GM21360 (cell line): ENCODE results near the gene RETN.
"Not testable (repeated sequence)": the region's sequence is repeated elsewhere in the genome, so short reads cannot be mapped to it uniquely, and the experiment has no call there.

Source experiments
- ATAC-seq: cut with Tn5 transposase; IDR thresholded peaks from one replicate; pipeline ENCODE4 v1.9.1; 2021; ENCODE audit warnings: mild to moderate bottlenecking, moderate library complexity; ENCODE audit not compliant: unreplicated experiment

Gene RETN

DNA sequence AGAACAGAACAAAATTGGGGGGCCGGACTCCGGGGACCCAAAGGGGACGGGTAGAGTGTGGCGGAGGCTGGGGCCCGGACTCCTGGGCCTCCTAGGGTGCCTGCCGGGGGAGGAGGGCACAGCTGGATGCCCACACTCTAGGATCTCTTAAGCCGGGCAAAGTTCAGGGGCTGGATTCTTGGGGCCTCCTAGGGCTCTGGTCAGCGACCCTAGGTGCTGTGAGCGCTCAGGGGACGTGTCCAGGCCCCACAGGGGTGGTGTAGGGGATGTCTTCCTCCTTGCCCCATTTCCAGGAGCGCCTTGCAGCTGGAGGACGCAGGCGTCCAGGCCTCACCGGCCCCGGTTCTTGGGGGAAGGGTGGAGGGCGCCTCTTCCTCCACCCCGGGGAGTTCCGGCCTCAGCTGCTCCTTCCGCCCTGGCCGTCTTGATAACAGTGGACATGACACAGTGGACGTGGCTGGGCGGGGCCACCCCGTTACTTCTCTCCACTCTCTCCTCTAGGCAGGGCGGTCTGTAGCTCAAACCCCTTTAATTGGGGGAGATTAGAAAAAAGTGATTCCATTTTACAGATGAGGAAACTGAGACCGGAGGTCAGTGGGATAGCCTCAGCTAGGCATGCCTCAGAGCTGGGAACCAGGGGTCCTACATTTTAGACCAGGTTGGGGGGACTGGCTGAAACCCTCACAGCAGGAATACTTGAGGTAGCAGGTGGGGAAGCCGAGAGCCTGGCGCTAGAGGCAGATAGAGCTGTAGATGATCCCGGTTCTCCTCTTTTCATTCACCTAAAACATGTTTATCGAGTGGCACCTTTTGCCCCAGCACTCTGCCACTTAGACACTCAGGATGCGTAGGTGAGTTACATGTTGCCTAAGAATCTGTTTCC is 31.2 kb upstream of the RETN start:
- peak; percentile 16 for ATAC-seq

DNA sequence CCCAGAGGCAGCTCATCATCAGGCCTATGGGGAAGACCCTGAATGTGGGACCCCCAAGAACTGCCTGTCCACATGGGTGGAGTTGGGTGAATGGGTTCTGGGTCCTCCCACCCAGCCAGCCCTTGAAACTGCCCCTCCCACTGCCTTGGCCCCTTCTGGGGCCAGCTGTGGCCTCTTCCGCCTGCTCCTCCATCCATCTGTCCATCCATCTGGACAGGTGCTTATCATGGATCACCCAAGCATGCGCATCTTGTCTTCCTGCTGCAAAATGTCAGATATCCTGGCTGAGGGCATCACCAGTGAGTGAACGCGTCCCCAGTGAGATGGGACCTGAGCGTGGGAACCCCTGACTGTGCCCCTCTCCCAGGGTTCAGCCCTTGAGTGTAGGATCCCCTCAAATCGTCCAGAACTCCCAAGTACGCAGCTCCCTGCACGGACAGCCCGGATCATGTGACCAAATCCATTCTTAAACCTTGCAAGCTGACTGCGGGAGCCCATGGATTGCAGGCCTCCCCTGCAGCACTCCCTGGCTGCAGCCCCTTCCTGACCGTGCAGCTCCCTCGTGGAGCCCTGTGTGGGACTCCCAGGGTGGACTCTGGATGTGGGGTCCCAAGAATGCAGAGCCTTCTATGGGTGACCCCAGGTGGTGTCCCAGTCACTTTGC is 29.9 kb upstream of the RETN start:
- ATAC-seq = no peak

DNA sequence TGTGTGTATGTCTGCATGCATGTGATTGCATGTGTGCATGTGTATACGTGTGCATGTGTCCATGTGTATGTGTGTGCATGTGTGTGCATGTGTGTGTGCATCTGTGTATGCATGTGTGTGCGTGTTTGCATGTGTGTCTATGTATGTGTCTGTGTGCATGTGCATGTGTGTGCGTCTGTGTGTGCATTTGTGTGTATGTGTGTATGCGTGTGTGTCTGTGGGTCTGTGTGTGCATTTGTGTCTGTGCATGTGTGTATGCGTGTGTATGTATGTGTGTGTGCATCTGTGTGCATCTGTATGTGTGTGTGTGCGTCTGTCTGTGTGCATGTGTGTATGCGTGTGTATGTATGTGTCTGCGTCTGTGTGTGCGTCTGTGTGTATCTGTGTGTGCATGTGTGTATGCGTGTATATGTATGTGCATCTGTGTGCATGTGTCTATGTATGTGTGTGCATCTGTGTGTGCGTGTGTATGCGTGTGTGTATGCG is 28.9 kb upstream of the RETN start:
- ATAC-seq = no peak

DNA sequence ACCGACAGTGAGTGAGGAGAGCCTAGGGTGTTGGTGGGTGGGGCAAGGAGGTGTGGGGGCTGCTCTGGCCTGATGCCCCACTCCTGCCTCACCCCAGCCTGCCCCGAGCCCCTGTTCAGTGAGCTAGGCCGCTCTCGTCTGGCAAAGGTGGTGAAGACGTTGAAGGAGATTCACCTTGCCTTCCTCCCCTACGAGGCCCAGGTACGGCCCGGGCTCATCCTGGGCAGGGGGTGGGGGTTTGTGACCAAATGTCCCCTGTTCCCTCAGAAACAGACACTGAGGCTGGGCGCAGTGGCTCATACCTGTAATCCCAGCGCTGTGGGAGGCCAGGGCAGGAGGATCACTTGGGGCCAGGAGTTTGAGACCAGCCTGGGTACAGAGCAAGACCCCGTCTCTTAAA is 28.0 kb upstream of the RETN start:
- ATAC-seq = no peak

DNA sequence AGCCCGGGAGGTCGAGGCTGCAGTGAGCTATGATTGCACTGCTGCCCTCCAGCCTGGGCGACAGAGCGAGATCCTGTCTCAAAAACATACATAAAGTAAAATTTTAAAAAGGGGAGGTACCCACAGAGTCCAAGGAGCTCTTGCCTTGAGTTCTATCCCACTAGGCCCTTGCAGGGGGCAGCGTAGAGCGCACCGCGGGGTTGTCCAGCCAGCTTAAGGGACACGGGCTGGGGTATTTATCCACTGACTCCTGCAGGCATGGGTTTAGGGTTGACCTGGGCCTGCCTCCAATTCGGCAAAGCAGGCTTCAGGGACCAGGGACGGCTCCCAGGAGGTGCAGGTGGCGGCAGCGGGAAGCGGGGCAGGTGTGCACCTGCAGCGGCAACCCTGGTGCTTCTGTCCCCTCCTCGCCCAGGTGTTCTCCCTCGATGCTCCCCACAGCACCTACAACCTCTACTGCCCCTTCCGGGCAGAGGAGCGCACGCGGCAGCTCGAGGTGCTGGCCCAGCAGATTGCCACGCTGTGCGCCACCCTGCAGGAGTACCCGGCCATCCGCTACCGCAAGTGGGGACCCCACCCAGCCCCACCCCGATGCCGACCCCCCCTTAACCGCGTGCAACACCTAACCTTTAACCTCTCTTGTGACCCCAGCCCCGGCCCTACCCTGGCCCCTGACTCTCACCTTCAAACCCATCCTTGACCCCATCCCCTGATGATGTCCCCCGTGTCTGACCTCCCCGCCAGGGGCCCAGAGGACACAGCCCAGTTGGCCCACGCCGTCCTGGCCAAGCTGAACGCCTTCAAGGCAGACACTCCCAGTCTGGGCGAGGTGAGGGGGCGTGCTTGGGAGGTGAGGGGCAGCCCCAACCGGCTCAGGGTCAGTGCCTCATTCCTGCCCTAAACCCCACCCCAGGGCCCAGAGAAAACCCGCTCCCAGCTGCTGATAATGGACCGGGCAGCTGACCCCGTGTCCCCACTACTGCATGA is 27.3 kb upstream of the RETN start:
- ATAC-seq = no peak

DNA sequence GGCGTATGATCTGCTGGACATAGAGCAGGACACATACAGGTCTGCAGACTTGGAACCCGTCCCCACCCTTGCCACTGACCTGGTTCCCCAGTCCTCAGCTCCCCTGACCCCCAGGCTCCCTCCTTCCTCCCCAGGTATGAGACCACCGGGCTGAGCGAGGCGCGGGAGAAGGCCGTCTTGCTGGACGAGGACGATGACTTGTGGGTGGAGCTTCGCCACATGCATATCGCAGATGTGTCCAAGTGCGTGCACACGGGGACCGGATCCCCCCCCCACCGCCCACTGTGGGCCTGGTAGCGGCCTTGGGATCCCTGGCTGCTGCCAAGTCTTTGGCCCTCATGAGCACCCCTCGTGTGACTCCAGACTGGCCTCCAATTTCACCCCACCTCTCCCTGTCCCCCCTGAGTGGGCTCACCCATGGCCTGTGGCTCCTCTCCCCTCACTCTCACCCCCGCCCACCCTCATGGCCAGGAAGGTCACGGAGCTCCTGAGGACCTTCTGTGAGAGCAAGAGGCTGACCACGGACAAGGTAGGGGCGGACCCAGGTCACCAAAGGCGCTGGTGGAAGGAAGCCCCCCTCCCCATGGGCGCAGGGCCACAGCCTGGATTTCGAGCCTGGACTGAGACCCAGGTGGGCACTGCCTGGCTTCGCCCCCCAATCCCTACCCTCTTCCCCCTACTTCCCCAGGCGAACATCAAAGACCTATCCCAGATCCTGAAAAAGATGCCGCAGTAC is 26.4 kb upstream of the RETN start:
- no peak for ATAC-seq

DNA sequence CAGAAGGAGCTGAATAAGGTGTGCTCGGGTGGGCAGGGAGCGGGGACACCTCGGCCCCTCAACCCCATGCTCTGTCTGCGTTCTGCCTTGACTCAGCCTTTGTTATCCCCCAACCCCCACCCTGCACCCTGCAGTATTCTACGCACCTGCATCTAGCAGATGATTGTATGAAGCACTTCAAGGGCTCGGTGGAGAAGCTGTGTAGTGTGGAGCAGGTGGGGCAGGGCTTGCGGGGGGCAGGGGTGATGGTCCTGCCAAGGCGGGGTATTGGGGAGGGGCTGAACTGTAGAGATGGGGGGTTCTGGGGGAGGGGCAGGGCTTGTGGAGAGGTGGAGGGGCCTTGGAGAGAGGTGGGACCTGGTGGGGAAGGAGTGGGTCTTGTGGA is 25.8 kb upstream of the RETN start:
- ATAC-seq = no peak

DNA sequence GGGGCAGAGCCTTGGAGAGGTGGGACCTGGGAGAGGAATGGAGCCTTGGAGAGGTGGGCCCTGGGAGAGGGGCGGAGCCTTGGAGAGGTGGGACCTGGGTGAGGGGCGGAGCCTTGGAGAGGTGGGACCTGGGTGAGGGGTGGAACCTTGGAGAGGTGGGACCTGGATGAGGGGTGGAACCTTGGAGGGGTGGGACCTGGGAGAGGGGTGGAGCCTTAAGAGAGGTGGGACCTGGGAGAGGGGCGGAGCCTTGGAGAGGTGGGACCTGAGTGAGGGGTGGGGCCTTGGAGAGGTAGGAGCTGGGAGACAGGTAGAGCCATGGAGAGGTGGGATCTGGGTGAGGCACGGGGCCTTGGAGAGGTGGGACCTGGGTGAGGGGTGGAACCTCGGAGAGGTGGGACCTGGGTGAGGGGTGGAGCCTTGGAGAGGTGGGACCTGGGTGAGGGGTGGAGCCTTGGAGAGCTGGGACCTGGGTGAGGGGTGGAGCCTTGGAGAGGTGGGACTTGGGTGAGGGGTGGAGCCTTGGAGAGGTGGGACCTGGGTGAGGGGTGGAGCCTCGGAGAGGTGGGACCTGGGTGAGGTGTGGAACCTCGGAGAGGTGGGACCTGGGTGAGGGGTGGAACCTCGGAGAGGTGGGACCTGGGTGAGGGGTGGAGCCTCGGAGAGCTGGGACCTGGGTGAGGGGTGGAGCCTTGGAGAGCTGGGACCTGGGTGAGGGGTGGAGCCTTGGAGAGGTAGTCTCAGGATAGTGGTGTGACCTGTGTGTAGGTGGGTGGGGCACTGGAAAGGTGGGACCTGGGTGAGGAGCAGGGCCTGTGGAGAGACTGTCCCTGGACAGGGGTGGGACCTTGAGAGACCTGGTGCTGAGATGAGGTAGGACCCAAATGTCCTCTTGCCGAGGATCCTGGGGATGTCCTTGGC is 25.0 kb upstream of the RETN start:
- ATAC-seq = not testable (repeated sequence)

DNA sequence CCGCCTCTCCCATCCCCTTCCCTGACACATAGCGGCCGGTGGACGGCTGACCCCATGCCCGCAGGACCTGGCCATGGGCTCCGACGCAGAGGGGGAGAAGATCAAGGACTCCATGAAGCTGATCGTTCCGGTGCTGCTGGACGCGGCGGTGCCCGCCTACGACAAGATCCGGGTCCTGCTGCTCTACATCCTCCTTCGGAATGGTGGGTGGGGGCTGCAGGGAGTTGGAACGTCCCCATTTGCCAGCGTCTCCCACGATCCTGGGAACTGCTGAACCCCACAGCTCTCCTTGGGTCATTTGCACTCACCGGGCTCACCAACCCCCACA is 24.3 kb upstream of the RETN start:
- no peak for ATAC-seq

DNA sequence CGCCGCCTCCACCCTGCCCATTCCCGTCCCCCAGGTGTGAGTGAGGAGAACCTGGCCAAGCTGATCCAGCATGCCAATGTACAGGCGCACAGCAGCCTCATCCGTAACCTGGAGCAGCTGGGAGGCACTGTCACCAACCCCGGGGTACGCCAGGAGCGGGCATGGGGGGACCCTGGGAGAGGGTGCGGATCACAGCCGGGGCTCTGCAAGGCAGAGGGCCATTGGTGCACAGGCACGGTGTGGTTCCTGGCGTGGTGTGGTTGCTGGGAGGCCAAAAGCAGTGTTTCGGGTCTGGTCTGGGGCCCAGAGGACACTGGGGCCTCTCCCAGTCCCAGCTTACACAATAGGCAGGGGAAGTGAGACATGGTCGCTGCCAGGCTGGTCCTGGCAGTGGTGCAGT is 23.7 kb upstream of the RETN start:
- no peak for ATAC-seq

DNA sequence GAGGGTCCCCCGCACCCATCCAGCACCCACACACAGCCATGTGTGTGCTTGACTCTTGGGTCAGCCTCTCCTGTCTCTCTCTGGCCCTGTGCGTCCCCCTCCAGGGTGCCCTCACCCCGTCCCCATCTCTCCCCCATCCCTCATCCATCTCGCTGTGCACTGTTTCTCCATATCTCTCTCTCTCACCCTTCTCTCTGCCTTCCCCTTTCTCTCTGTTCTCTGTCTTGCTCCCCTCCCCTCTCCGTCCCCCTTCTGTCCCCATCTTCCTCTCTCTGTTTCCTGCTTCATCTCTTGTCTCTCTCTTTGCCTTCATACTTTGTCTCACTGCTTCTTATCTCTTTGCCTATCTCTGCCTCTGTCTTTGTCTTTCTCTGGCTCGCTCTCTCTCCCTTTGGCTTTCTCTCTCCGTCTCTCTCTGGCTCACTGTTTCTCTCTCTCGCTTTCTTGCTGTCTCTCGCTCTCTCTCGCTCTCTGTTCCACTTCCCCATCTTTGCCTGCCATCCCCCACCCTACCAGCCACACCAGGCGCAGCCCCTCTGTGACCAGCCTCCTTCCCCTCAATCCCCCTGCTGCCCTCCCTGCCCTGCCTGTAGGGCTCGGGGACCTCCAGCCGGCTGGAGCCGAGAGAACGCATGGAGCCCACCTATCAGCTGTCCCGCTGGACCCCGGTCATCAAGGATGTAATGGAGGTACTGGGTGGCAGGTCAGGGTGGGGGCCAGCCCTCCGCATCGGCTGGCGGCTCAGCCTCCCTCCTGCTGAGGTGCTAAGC is 23.0 kb upstream of the RETN start:
- ATAC-seq = no peak

DNA sequence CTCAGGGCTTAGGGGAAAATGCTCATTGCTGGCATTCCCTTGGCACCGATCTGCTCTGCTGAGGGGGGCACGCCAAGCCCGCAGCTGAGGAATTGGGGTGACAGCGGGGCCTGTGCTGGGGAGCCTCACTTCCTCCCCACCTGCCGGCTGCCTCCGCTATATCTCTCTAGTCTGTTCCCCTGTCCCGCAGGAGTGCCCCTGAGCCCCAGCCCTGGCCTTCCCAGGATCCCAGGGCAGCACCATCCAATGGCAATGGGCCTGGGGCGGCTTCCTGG is 22.5 kb upstream of the RETN start:
- ATAC-seq = no peak

DNA sequence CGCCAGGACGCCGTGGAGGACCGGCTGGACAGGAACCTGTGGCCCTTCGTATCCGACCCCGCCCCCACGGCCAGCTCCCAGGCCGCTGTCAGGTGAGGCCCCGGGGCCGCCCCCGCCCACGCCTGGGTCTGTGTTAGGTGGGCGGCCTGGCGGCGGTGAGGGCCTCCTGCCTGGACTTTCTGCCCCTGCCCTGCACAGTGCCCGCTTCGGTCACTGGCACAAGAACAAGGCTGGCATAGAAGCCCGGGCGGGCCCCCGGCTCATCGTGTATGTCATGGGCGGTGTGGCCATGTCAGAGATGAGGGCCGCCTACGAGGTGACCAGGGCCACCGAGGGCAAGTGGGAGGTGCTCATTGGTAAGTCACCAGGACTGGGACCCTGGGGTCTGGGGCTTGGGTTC is 21.7 kb upstream of the RETN start:
- no peak for ATAC-seq

DNA sequence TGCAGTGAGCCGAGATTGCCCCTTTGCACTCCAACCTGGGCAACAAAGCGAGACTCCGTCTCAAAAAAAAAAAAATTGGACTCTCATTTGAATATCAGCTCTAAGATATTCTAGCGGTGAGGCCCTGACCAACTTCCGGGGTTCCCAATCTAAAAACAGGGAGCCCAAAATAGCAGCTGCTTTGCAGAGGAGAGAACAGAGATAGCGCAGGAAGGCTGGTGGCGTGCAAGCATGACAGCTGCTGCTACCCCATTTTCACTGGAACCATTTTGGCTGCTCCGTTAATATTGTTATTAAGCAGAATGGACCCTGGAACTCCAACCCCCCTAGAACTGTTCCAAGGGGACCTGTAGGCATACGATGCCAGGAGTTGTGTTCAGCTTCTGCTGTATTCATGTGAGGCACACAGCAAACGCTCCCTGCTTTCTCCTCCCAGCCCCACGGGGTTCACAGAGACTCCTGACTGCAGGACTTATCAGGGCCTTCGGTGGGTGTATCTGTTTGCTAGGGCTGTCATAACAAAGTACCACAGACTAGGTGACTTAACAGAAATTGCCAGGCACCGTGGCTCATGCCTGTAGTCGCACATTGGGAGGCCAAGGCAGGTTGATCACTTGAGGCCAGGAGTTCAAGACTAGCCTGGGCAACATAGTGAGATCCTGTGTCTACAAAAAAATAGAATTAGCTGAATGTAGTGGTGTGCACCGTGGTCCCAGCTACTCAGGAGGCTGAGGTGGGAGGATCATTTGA is 20.4 kb upstream of the RETN start:
- ATAC-seq = no peak

DNA sequence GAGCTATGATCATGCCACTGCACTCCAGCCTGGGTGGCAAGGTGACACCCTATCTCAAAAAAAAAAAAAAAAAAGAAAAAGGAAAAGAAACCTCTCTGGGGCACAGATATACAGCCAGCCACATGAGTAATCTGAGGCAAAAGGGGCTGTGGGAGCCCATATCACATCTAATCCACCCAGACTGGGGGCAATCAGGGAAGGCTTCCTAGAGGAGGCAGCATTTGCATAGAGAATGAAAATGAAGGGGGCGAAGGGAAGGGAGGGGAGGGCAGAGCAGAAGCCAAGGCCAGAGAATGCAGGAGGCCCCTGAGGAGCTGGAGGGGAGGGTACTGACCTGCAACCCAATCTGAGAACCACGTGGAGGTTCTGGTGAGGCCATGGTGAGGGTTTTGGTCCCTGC is 18.7 kb upstream of the RETN start:
- ATAC-seq = no peak

DNA sequence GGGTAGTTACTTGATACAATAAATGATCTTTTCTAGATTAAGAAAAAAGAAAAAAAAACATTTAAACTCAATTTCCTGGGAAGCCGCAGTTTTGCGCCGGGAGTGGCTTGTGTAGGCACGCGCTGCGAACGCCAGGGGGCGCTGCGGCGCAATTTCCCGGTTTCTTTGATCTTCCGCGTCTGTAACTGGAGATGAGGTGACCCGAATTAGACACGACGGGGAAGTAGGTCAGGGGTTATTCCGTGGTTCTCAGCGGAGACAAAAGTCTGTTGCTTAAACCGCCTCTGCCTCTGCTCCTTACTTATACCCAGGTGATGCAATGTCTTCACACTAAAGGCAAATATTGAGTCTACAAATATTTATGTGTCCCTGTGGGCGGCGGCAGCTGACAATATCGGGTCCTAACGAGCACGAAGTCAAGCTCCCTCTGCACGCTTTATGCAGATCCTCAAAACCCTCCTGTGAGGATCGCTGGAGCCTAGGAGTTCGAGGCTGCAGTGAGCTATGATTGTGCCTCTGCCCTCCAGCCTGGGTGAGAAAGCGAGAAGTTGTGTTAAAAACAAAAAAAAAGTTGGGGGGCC is 16.7 kb upstream of the RETN start:
- no peak for ATAC-seq

DNA sequence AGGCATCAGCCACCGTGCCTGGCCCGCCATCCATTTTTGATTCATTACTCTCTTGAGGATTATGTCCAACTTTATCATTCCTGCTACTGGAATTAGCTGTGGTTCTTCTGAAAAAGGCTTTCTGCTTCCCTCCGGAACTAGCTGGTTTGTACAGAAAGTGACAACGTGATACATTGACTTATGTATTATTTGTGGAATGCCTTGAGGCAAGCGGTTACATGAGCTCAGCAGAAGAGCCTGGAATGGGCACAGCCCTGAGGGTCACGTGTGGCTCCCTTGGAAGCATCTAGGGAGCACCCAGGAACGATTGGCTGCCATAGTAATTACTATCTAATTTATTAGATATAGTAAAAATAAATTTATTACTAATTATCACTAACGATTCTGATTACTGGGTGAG is 14.4 kb upstream of the RETN start:
- ATAC-seq = no peak

DNA sequence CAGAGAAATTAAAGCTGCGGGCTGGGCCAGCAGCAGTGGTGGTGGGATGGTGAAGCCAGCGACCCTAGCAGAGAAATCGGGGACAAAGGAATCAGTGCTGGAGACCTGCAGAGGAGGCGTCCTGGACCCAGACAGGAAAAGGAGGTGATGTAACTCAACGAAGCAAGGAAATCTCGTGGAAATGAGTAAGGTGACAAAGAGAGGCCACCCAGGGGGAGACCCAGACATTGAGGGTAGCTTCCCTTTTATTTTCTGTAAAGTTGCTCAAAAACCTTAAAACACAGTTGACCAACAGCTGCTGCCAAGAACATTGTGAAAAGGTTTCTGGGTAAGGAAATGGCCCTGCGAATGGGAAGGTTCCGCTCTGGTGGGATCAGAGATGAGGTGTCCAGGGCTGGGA is 13.3 kb upstream of the RETN start:
- ATAC-seq = no peak
